Endometrial microvascular endothelial cells (primary cell): ENCODE results near the gene TYMP. TPM values are rescaled to one million over a fixed set of nuclear protein-coding genes. Genes with fewer than 3 reads are reported as not detected.

Experiments
- in situ Hi-C: cut with HindIII; loops from 2 replicates; pipeline ENCODE4 v1.10.0; 2017; ENCODE audit warnings: low sequenced_read_pairs, low pct_unique_long_range_greater_than_20kb; ENCODE audit errors: inconsistent ontology term
- total RNA-seq: library from RNA; depleted of rRNA; stranded (reverse); fragments of >200 nt; gene quantifications from one replicate; pipeline ENCODE4 v1.2.3, GENCODE V29; 2015; ENCODE audit errors: inconsistent ontology term

The TYMP gene
- total RNA-seq: 16.1 TPM

- in situ Hi-C loops: no loop called here
These were observed at the start of gene TYMP for GRCh38 chr22:50529897-50530579. TSS of gene TYMP (minus strand) at chr22:50530012. CDS start at chr22:50529709, 303 bp downstream.

GRCh38 chr22:50578776-50579310 is 49.0 kb upstream of the TYMP start:
- in situ Hi-C loops: no loop called here

- in situ Hi-C loops: no loop called here
These were observed 48.4 kb upstream of the TYMP start, which contains the start of gene CPT1B for GRCh38 chr22:50577987-50578775. TSS of gene CPT1B (minus strand) at chr22:50578427. CDS start at chr22:50577915, 512 bp downstream.

GRCh38 chr22:50577697-50577986 is 47.8 kb upstream of the TYMP start:
- in situ Hi-C loops: no loop called here

GRCh38 chr22:50576806-50577696 is 47.2 kb upstream of the TYMP start:
- in situ Hi-C loops: no loop called here

- in situ Hi-C loops: no loop called here
These were observed 46.3 kb upstream of the TYMP start for GRCh38 chr22:50576070-50576469.

- in situ Hi-C loops: no loop called here
These were observed 45.7 kb upstream of the TYMP start for GRCh38 chr22:50575426-50575941.

GRCh38 chr22:50574383-50574755 is 44.6 kb upstream of the TYMP start:
- in situ Hi-C loops: no loop called here

- in situ Hi-C loops: no loop called here
These were observed 43.9 kb upstream of the TYMP start for GRCh38 chr22:50573491-50574382.

- in situ Hi-C loops: no loop called here
These were observed 43.2 kb upstream of the TYMP start for GRCh38 chr22:50572965-50573364.

GRCh38 chr22:50571264-50572175 is 41.7 kb upstream of the TYMP start:
- in situ Hi-C loops: no loop called here

GRCh38 chr22:50570861-50571260 is 41.0 kb upstream of the TYMP start:
- in situ Hi-C loops: no loop called here

GRCh38 chr22:50569896-50570535 is 40.2 kb upstream of the TYMP start:
- in situ Hi-C loops: no loop called here

GRCh38 chr22:50569041-50569459 is 39.2 kb upstream of the TYMP start:
- in situ Hi-C loops: no loop called here

- in situ Hi-C loops: no loop called here
These were observed 38.8 kb upstream of the TYMP start for GRCh38 chr22:50568626-50569025.

- in situ Hi-C loops: no loop called here
These were observed 38.0 kb upstream of the TYMP start for GRCh38 chr22:50567721-50568252.
